ENCODE measurements around the gene RIMKLA.

DNA sequence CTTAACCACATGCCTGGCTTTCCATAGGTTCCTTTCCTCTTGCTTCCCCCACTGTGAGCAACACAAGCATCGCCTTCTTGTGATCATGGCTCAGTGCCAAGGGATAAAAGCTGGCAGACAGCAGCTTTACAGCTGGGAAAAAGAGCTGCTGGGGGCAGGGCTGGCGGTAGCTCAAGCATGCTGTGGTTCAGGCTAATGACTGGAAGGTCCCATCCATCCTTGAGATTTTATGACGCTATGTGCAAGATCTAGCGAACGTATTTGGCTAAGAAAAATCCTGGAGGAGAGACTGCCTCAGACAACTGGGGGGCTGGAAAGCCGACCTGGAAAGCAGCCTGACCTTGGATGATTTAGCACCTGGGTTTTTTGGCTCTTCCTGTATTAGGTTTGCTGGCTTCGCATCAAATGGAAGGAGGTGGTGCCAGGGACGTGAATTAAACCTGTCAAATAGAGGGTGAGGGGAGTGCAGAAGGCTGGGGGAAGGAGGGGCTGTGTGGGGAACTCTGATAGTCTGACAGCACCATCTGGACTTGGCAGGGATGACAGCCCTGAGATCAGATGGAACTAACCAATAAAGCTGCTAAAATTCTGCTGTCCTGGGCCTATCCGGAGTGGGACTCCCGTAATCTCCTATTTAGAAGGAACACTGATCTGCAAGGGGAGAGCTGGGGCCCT is 40.5 kb downstream of the RIMKLA start:
- TF ChIP-seq SREBF2 (IDR thresholded peaks at IDR 0.05; ENCODE audit: low read length) (no peak), MYC (IDR thresholded peaks at IDR 0.05; ENCODE audit: insufficient read depth, insufficient read length, insufficient replicate concordance, low read length, severe bottlenecking) (no peak), JUND (IDR thresholded peaks at IDR 0.05; ENCODE audit: low read depth, low read length) (no peak), SP1 (IDR thresholded peaks at IDR 0.05; ENCODE audit: low read depth, low read length) (no peak), EGR1 (IDR thresholded peaks at IDR 0.05; ENCODE audit: borderline replicate concordance in 1 of 2, low read depth in 2 of 2, low read length in 2 of 2) (no peak), CEBPB (IDR thresholded peaks at IDR 0.05; ENCODE audit: borderline replicate concordance in 1 of 2, low read depth in 2 of 2, low read length in 2 of 2) (no peak), DPF2 (IDR thresholded peaks at IDR 0.05) (no peak), BRCA1 (IDR thresholded peaks at IDR 0.05; ENCODE audit: low read depth, low read length) (no peak)

Data from GM12878 (cell line).